MM.1S (cell line): ENCODE results near the gene SEC24D.
A peak's percentile ranks its signal among the peaks of the same experiment; 100 is the strongest.

Experiments
- DNase-seq: peaks from one replicate; pipeline ENCODE4 v3.0.0-alpha.2; 2015
- H2AFZ ChIP-seq: fragments of 300-600 bp; sonication (generic); 2 replicates; pipeline ENCODE4 v1.6.0; 2016; ENCODE audit warnings: antibody characterized with exemption, low read length
- H3F3A ChIP-seq: fragments of 300-600 bp; sonication (generic); 2 replicates; pipeline ENCODE4 v1.6.1; 2016; ENCODE audit warnings: mild to moderate bottlenecking, antibody characterized with exemption, low read length, moderate library complexity, mixed read lengths; ENCODE audit not compliant: insufficient read depth
- H3K27ac ChIP-seq: fragments of 300-600 bp; sonication (generic); 2 replicates; pipeline ENCODE4 v1.5.1; 2016; ENCODE audit warnings: mild to moderate bottlenecking, low read length
- H3K27me3 ChIP-seq: fragments of 300-600 bp; sonication (generic); replicated peaks from 2 replicates; pipeline ENCODE4 v1.6.0; 2016; ENCODE audit warnings: low read length; ENCODE audit not compliant: insufficient read depth
- H3K36me3 ChIP-seq: fragments of 300-600 bp; sonication (generic); replicated peaks from 2 replicates; pipeline ENCODE4 v1.6.1; 2016; ENCODE audit warnings: mild to moderate bottlenecking, low read length, mixed read lengths; ENCODE audit not compliant: insufficient read depth
- H3K4me1 ChIP-seq: fragments of 300-600 bp; sonication (generic); 2 replicates; pipeline ENCODE4 v1.6.1; 2016; ENCODE audit warnings: low read length, mixed read lengths
- H3K4me2 ChIP-seq: fragments of 300-600 bp; sonication (generic); 2 replicates; pipeline ENCODE4 v1.6.0; 2016; ENCODE audit warnings: low read depth, low read length
- H3K4me3 ChIP-seq: fragments of 300-600 bp; sonication (generic); 2 replicates; pipeline ENCODE4 v1.5.1; 2016; ENCODE audit warnings: low read length, mixed read lengths
- H3K79me2 ChIP-seq: fragments of 300-600 bp; sonication (generic); 2 replicates; pipeline ENCODE4 v1.6.1; 2016; ENCODE audit warnings: mixed run types, low read length, mixed read lengths
- H3K9ac ChIP-seq: fragments of 300-600 bp; sonication (generic); 2 replicates; pipeline ENCODE4 v1.6.1; 2016; ENCODE audit warnings: low read length, mixed read lengths
- H3K9me2 ChIP-seq: fragments of 300-600 bp; sonication (generic); replicated peaks from 2 replicates; pipeline ENCODE4 v1.6.1; 2016; ENCODE audit warnings: mild to moderate bottlenecking, low read length, mixed read lengths; ENCODE audit not compliant: insufficient read depth
- H3K9me3 ChIP-seq: fragments of 300-600 bp; sonication (generic); replicated peaks from 2 replicates; pipeline ENCODE4 v1.6.1; 2016; ENCODE audit warnings: mild to moderate bottlenecking, low read length, mixed read lengths; ENCODE audit not compliant: insufficient read depth
- H4K20me1 ChIP-seq: fragments of 300-600 bp; sonication (generic); 2 replicates; pipeline ENCODE4 v1.6.1; 2016; ENCODE audit warnings: mild to moderate bottlenecking, low read length, moderate library complexity, mixed read lengths; ENCODE audit not compliant: insufficient read depth
- EZH2 ChIP-seq: fragments of 300-600 bp; sonication (generic); optimal IDR thresholded peaks from 2 replicates; pipeline ENCODE3; 2017; ENCODE audit warnings: low read depth, mild to moderate bottlenecking, antibody characterized with exemption, low read length, mixed read lengths
- EZH2phosphoT487 ChIP-seq: fragments of 300-600 bp; sonication (generic); IDR thresholded peaks from 2 replicates; pipeline ENCODE4 v1.6.1; 2018; ENCODE audit warnings: antibody characterized with exemption, low read length
- TF ChIP-seq, protein P1 (sequence below): fragments of 300-600 bp; sonication (generic); IDR thresholded peaks from 2 replicates; pipeline ENCODE4 v1.5.1; 2016; ENCODE audit warnings: antibody characterized with exemption, low read length, mixed read lengths

Gene SEC24D

GRCh38 chr4:118837121-118837507 lies 1.2 kb upstream of the SEC24D start:
- Histone ChIP-seq H3K9ac (peak overlapping the region; percentile 85; the same call in 1 of the 2 replicates), H3K4me2 (peak overlapping the region; percentile 84; the same call in 1 of the 2 replicates), H3K4me3 (no peak overlapping the region), H3K36me3 (peaks cover 6% of the 10 kb centered on the region; the same call in 1 of the 2 replicates), H3K9me2 (no peaks in the 10 kb centered on the region), H3K9me3 (no peaks in the 10 kb centered on the region), H2AFZ (peak overlapping the region; percentile 95), H4K20me1 (no peaks in the 10 kb centered on the region), H3F3A (peaks cover 9% of the 10 kb centered on the region), H3K79me2 (peaks cover 37% of the 10 kb centered on the region), H3K27ac (no peak overlapping the region), H3K4me1 (peaks cover 12% of the 10 kb centered on the region), H3K27me3 (no peaks in the 10 kb centered on the region)
- DNase-seq = no peak
- TF ChIP-seq EZH2phosphoT487 = no peak

DNA sequence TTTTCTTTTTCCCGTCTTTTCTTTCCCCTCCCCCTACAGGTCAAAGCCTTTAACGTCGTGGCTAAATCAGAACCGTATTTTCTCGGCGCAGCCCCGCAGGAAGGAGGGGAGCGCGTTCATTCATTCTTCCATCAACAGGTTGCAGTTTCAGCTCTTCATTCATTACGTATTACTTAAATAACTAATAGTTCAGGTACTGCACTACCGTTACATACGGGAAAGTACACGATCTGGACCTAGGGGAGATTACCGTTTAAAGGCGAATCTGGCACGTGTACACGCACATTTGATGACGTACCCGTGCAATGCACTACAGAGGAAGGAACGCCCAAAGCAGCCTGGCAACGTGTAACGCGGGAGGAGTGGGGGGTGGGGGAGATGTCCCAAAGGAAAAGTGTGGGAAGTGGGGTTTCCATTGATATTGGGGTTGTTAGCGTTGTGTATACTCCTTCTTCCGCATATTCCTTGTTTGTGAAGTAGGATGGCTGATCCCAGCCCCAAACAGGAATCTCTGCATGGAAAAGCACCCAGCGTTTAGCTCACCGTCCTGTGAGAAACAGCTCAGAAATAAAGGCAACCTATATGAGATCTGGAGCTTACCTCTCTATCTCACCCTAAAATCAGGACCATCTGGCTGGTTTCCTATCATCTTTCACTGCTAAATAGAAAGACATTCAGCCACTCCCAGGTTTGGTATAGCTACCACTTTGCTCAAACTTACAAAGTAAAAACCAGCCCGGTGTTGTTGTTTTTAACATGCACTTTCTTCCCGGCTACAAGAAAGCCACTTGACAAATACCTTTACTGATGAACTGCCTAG lies 585 bp upstream of the SEC24D start:
- Histone ChIP-seq H3F3A (peaks cover 9% of the 10 kb centered on the region), H3K4me2 (peak overlapping the region; percentile 84), H3K27me3 (no peaks in the 10 kb centered on the region), H3K4me1 (peaks cover 12% of the 10 kb centered on the region), H4K20me1 (no peaks in the 10 kb centered on the region), H3K4me3 (peak overlapping the region; percentile 86), H3K79me2 (peaks cover 43% of the 10 kb centered on the region), H3K9ac (peak overlapping the region; percentile 85), H3K9me3 (no peaks in the 10 kb centered on the region), H2AFZ (peak overlapping the region; percentile 95), H3K9me2 (no peaks in the 10 kb centered on the region), H3K36me3 (peaks cover 6% of the 10 kb centered on the region; the same call in 1 of the 2 replicates), H3K27ac (peak overlapping the region; percentile 63; the same call in 1 of the 2 replicates)
- DNase-seq = peak; percentile 63
- TF ChIP-seq EZH2 (no peak), EZH2phosphoT487 (no peak)
- TF ChIP-seq, protein P1, sequence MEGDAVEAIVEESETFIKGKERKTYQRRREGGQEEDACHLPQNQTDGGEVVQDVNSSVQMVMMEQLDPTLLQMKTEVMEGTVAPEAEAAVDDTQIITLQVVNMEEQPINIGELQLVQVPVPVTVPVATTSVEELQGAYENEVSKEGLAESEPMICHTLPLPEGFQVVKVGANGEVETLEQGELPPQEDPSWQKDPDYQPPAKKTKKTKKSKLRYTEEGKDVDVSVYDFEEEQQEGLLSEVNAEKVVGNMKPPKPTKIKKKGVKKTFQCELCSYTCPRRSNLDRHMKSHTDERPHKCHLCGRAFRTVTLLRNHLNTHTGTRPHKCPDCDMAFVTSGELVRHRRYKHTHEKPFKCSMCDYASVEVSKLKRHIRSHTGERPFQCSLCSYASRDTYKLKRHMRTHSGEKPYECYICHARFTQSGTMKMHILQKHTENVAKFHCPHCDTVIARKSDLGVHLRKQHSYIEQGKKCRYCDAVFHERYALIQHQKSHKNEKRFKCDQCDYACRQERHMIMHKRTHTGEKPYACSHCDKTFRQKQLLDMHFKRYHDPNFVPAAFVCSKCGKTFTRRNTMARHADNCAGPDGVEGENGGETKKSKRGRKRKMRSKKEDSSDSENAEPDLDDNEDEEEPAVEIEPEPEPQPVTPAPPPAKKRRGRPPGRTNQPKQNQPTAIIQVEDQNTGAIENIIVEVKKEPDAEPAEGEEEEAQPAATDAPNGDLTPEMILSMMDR = no peak

DNA sequence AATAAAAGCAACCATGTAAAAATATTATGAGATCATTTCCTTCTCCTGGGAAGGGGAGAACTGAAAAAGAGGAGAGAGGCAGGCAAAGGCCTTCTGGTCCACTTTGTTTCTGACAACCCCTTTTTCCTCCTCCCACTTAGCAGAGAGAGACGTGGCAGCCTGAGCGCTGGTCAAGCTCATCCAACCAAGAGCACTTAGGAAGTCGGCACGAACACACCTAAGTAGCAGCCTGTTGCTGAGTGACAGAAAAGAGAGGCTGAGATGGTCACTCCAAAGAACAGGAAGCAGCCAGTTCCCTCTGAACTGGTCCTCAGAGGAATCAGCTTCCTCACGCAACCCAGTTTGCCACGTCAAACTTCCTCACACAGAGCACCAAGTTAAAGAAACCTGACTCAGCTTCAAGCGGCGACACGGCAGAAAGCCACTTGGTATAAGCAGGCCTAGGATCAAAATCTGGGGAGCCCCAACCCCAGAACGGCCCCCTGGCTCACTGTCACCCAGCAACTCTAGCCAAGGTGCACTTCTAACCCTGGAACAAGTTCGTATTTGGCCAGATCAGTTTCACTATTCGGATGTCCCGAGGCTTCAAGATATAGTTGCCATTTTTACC lies 861 bp downstream of the SEC24D start:
- peaks cover 7% of the 10 kb centered on the region; the same call in 1 of the 2 replicates for H3K36me3 ChIP-seq
- TF ChIP-seq, protein P1 = no peak
- TF ChIP-seq EZH2phosphoT487 = no peak
- no peak for TF ChIP-seq EZH2
- peaks cover 9% of the 10 kb centered on the region for H3F3A ChIP-seq
- peak overlapping the region; percentile 86 for H3K4me3 ChIP-seq
- peaks cover 55% of the 10 kb centered on the region for H3K79me2 ChIP-seq
- H3K9ac ChIP-seq = peak overlapping the region; percentile 91
- H4K20me1 ChIP-seq = no peaks in the 10 kb centered on the region
- no peaks in the 10 kb centered on the region for H3K9me2 ChIP-seq
- DNase-seq = peak; percentile 71
- H3K27ac ChIP-seq = peak overlapping the region; percentile 85
- H3K4me2 ChIP-seq = peak overlapping the region; percentile 86
- H3K4me1 ChIP-seq = peaks cover 12% of the 10 kb centered on the region
- H2AFZ ChIP-seq = peak overlapping the region; percentile 84
- no peaks in the 10 kb centered on the region for H3K27me3 ChIP-seq
- H3K9me3 ChIP-seq = no peaks in the 10 kb centered on the region
